HG03378 (cell line): ENCODE data around the gene RUNX2.

Source experiments
- ATAC-seq: cut with Tn5 transposase; IDR thresholded peaks from one replicate; pipeline ENCODE4 v1.9.1; 2021; ENCODE audit warnings: mild to moderate bottlenecking, moderate library complexity; ENCODE audit not compliant: unreplicated experiment

RUNX2 gene

GRCh38 chr6:45477790-45478189 is 149.7 kb downstream of the RUNX2 start:
- no peak for ATAC-seq

GRCh38 chr6:45478240-45478639 is 150.1 kb downstream of the RUNX2 start:
- ATAC-seq, result no peak

- ATAC-seq, result peak; percentile 91
Observed at GRCh38 chr6:45479834-45480751, 152.0 kb downstream of the RUNX2 start.

GRCh38 chr6:45480752-45481415 is 152.8 kb downstream of the RUNX2 start:
- no peak for ATAC-seq

- no peak for ATAC-seq
Observed at GRCh38 chr6:45483021-45483420, 154.9 kb downstream of the RUNX2 start.

- no peak for ATAC-seq
Observed at GRCh38 chr6:45483501-45483900, 155.4 kb downstream of the RUNX2 start.

GRCh38 chr6:45486736-45487135 is 158.6 kb downstream of the RUNX2 start:
- peak; percentile 66 for ATAC-seq

GRCh38 chr6:45487645-45488044 is 159.5 kb downstream of the RUNX2 start:
- no peak for ATAC-seq

GRCh38 chr6:45488269-45488668 is 160.1 kb downstream of the RUNX2 start:
- ATAC-seq, result no peak

GRCh38 chr6:45488889-45489288 is 160.8 kb downstream of the RUNX2 start:
- no peak for ATAC-seq

- ATAC-seq, result no peak
Observed at GRCh38 chr6:45491048-45491735, 163.1 kb downstream of the RUNX2 start.

- ATAC-seq, result no peak
Observed at GRCh38 chr6:45491874-45492273, 163.7 kb downstream of the RUNX2 start.

- no peak for ATAC-seq
Observed at GRCh38 chr6:45493761-45494160, 165.6 kb downstream of the RUNX2 start.

GRCh38 chr6:45494416-45495135 is 166.4 kb downstream of the RUNX2 start:
- no peak for ATAC-seq

- ATAC-seq, result no peak
Observed at GRCh38 chr6:45495429-45496084, 167.4 kb downstream of the RUNX2 start.

GRCh38 chr6:45496085-45496433 is 167.9 kb downstream of the RUNX2 start:
- no peak for ATAC-seq

- no peak for ATAC-seq
Observed at GRCh38 chr6:45498591-45498990, 170.5 kb downstream of the RUNX2 start.

- ATAC-seq, result no peak
Observed at GRCh38 chr6:45500924-45501816, 173.0 kb downstream of the RUNX2 start.

- no peak for ATAC-seq
Observed at GRCh38 chr6:45502456-45502855, 174.3 kb downstream of the RUNX2 start.

GRCh38 chr6:45504947-45505346 is 176.8 kb downstream of the RUNX2 start:
- ATAC-seq, result no peak
